K562 (cell line): ENCODE results near the gene USP22. TPM values are rescaled to one million over a fixed set of nuclear protein-coding genes. Genes with fewer than 3 reads are reported as not detected.

Source experiments
- BCL6 ChIP-seq: fragments of 250-450 bp; sonication (Bioruptor Pico); IDR thresholded peaks from 2 replicates; pipeline ENCODE4 v1.4.0; 2020
- GTF3C2 ChIP-seq: IDR thresholded peaks from 3 replicates; pipeline ENCODE4 v1.6.1; 2011; ENCODE audit warnings: borderline replicate concordance, mild to moderate bottlenecking, moderate library complexity; ENCODE audit not compliant: insufficient read length; ENCODE audit errors: extremely low read depth
- HOMEZ ChIP-seq: fragments of 250-450 bp; sonication (Bioruptor Pico); IDR thresholded peaks from 2 replicates; pipeline ENCODE4 v1.4.0; 2020; ENCODE audit warnings: mild to moderate bottlenecking, moderate library complexity
- IRF1 ChIP-seq: sonication (generic); formaldehyde crosslinking; IDR thresholded peaks from 2 replicates; pipeline ENCODE4 v1.8.0; 2022; ENCODE audit warnings: missing genetic modification reagents, mild to moderate bottlenecking, borderline replicate concordance
- JUND ChIP-seq, 2 experiments: IDR thresholded peaks; 2 replicates in 1 of 2; 3 replicates in 1 of 2; pipeline ENCODE4 v1.6.1; 2011; ENCODE audit warnings: borderline replicate concordance in 2 of 2, low read depth in 2 of 2, low read length in 2 of 2, improper control_type of control experiment in 1 of 2, missing biosample characterization in 1 of 2, missing genetic modification characterization in 1 of 2, missing genetic modification reagents in 1 of 2
- PURB ChIP-seq: sonication (generic); formaldehyde crosslinking; IDR thresholded peaks from 2 replicates; pipeline ENCODE4 v1.9.0; 2021; ENCODE audit warnings: low read depth, mild to moderate bottlenecking, missing genetic modification reagents
- RFX5 ChIP-seq: IDR thresholded peaks from 2 replicates; pipeline ENCODE4 v1.6.1; 2011; ENCODE audit warnings: low read depth, mild to moderate bottlenecking, improper control_type of control experiment, low read length
- SMC3 ChIP-seq: conservative IDR thresholded peaks from 2 replicates; pipeline ENCODE4 v1.6.1; 2011; ENCODE audit warnings: low read depth, low read length, improper control_type of control experiment; ENCODE audit not compliant: insufficient read depth
- WHSC1 ChIP-seq: IDR thresholded peaks from one replicate; pipeline ENCODE4 v1.6.1; 2012; ENCODE audit warnings: low read length, control low read depth, inconsistent platforms
- ZNF407 ChIP-seq: fragments of 450-650 bp; IDR thresholded peaks from 2 replicates; pipeline ENCODE4 v1.6.1; 2016; ENCODE audit warnings: low read depth
- ZNF696 ChIP-seq: fragments of 250-450 bp; sonication (Bioruptor Pico); conservative IDR thresholded peaks from 2 replicates; pipeline ENCODE4 v1.4.0; 2020; ENCODE audit warnings: mild to moderate bottlenecking, moderate library complexity
- ZNF830 ChIP-seq: fragments of 250-450 bp; sonication (Bioruptor Pico); IDR thresholded peaks from 2 replicates; pipeline ENCODE4 v1.5.0; 2021; ENCODE audit warnings: mild to moderate bottlenecking
- polyA plus RNA-seq, 8 experiments: library from polyadenylated mRNA; depleted of rRNA in 4 of 8; stranded (reverse) in 5 of 8; unstranded in 3 of 8; fragments of >200 nt; fragmentation: Nextera tagmentation in 2 of 8; fragmentation: Illumina TruSeq in 1 of 8; extraction: Ambion mirVana in 2 of 8; extraction: Trizol in 1 of 8; gene quantifications; 2 replicates each; pipeline versions ENCODE4 v1.2.1 to v1.2.3, GENCODE V29; 2011 to 2014; ENCODE audit warnings: inconsistent platforms in 1 of 8, missing spikeins in 1 of 8
- total RNA-seq, 7 experiments: library from RNA; depleted of rRNA in 6 of 7; stranded (reverse); fragments of >200 nt in 6 of 7; fragmentation: Illumina TruSeq in 2 of 7; extraction: Trizol in 2 of 7; gene quantifications; 2 replicates each; pipeline versions ENCODE4 v1.2.1 to v1.2.3, GENCODE V29; 2011 to 2021; ENCODE audit warnings: low replicate concordance in 1 of 7

Gene USP22
- total and polyA plus RNA-seq, 9 of the 15 experiments (the other 6 are each of a cell fraction or from before 2014, with no cell fraction given) = 6.5 to 113 (median 58.9) TPM

GRCh38 chr17:21042458-21043295 is at the start of gene USP22 (continued):
- TF ChIP-seq JUND (IDR thresholded peaks at IDR 0.05; ENCODE audit: borderline replicate concordance, low read depth, low read length) (peak; percentile 86), JUND (tag; IDR thresholded peaks at IDR 0.05; ENCODE audit: borderline replicate concordance, low read depth, low read length) (peak; percentile 46; the same call in 1 of the 3 replicates), HOMEZ (CRISPR knock-in tag) (no peak), IRF1 (CRISPR knock-in tag) (no peak), BCL6 (CRISPR knock-in tag) (no peak), PURB (CRISPR knock-in tag) (no peak), RFX5 (no peak), ZNF830 (CRISPR knock-in tag) (no peak), WHSC1 (no peak), ZNF696 (CRISPR knock-in tag) (no peak), SMC3 (no peak), ZNF407 (no peak), GTF3C2 (no peak)
